Measurements from ENCODE around the gene ACAD9.
"Not testable (repeated sequence)": the region's sequence is repeated elsewhere in the genome, so short reads cannot be mapped to it uniquely, and the experiment has no call there.

The ACAD9 gene

GRCh38 chr3:128902426-128902825 is 23.0 kb downstream of the ACAD9 start:
- DNase-seq: no peak

DNA sequence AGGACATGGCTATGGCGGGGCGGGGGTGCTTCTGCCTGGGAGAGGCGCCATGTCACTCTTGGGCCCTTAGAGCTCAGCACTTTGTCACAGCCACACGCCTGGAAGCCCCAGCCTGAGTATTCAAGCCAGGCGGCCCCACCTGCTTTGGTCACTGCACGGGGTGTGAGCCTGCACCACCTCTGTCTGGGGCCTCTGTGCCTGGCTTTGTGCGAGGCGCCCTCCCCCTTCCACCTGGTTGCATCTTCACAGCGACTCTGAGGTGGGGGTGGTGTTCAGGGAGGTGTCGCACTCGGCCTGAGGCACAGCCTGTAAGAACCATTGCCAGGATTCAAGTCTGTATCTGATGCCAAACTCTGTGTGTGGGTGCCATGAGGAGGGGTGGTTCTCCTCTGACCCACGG is 24.1 kb downstream of the ACAD9 start:
- no peak for DNase-seq

GRCh38 chr3:128906031-128906803 is 26.8 kb downstream of the ACAD9 start:
- DNase-seq: no peak

- DNase-seq: no peak
Observed at GRCh38 chr3:128906804-128907525, 27.5 kb downstream of the ACAD9 start.

GRCh38 chr3:128907706-128908445 is 28.5 kb downstream of the ACAD9 start:
- peak in 1 of 2 experiments; percentile 23 for DNase-seq

- no peak for DNase-seq
Observed at GRCh38 chr3:128908951-128909350, 29.5 kb downstream of the ACAD9 start.

DNA sequence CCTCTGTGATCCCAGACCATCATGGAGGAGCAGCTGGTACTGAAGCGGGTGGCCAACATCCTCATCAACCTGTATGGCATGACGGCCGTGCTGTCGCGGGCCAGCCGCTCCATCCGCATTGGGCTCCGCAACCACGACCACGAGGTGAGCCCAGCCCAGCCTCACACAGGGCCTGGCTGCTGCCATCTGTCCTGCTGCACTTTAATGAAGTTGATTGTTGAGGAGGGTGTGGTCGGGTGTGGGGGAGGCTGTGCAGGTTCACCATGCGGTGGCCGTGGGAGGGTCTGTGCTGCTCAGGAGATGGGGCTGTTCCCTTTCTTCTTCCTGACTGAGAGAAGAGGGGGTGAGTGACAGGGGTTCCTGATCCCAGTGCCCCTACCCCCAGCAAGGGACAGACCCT is 30.6 kb downstream of the ACAD9 start:
- DNase-seq: no peak

GRCh38 chr3:128911911-128912310 is 32.5 kb downstream of the ACAD9 start:
- no peak for DNase-seq

- DNase-seq: no peak
Observed at GRCh38 chr3:128914966-128915645, 35.7 kb downstream of the ACAD9 start.

- peak in 1 of 2 experiments; percentile 5 for DNase-seq
Observed at GRCh38 chr3:128917291-128917690, 37.9 kb downstream of the ACAD9 start.

DNA sequence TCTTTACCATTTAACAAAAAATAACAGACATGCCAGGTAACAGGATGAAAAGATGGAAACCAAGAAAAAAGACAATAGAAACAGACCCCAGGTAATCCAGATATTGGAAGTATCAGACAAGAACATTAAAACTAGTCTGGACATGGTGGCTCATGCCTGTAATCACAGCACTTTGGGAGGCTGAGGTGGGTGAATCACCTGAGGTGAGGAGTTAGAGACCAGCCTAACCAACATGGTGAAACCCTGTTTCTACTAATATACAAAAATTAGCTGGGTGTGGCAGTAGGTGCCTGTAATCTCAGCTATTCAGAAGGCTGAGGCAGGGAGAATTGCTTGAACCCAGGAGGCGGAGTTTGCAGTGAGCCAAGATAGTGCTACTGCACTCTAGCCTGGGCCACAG is 40.6 kb downstream of the ACAD9 start:
- DNase-seq: no peak

- DNase-seq: no peak
Observed at GRCh38 chr3:128922804-128923459, 43.5 kb downstream of the ACAD9 start.

DNA sequence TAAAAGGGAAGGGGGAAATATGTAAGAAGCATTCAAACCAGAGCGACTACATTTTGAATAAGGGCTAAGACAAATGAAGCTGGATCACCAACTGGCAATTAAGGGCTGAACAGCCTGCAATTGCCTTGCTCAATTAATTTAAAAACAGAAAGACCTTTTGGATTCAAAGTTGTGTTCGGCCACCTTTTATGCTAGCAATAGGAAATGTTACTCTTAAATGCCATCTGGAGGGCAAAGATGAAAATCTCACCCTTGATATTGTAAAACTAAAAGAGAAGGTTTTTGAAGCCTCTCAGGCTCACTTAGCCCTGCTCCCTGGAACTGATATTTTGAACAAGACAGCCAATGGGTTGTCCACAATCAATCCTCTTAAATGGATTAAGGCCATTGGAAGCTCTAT is 44.2 kb downstream of the ACAD9 start:
- DNase-seq: no peak

DNA sequence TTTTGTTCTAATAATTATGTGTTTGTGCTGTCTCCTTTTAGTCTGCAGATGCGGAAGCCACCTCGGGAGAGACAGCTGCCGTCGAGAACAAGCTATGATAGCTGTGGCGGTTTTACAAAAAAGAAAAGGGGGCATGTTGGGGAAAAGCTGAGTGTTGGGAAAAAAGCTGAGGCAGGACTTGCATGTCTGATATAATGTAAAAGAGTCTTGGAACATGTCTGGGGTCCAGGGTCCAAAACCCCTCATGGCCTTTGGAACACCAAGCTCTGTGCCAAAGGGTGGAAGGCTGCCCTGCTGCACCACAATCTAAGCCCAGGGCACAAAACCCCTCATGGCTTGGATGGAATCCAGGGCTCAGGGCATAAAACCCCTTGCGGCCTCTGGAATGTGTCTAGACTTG is 44.6 kb downstream of the ACAD9 start:
- DNase-seq: not testable (repeated sequence)

DNA sequence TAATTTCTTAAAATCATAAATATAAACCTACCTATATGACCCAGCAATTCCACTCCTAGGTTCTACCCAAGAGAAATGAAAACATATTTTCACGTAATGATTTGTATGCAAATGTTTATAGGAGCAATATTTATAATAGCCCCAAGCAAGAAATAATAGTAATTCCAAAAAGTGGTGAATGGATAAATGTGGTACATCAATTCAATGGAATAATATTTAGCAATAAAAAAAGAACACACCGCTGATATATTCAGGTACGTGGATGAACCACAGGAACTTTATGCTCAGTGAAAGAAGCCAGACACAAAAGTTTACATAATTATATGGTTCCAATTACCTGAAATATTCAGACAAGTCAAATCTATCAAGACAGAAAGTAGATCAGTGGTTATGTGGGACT is 49.9 kb downstream of the ACAD9 start:
- no peak for DNase-seq

- DNase-seq: no peak
Observed at GRCh38 chr3:128931046-128931445, 51.6 kb downstream of the ACAD9 start.

DNA sequence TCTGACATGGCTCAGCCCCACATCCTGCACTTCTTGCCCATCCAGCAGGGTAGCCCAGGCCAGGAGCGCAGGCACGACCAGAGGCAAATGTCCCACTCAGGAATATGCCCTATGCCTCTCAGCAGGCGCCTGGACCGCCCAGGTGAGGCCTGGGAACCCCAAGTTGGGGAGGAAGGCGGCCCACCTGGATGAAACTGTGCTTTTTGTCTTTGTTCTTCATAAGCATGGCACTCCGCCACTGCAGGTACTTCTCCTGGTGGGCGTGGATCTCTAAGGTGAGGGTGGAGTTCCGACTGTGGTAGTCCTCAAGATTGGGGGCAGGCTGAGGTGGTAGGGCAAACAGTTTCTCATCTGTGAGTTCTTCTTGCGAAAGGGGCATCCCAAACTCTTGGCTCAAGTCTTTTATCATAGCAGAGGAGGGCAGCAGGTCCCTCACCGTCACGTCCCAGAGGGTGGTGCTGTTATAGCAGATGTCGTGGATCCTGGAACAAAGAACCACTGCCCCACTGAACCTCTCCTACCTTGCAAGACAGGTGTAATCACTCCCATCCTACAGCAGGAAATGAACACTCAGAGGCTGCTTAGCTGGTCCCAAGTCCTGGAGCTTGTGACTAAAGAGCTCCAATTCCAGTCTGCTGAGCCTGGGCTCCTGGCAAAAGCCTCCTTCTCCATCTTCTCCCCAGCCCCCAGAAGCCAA is 53.2 kb downstream of the ACAD9 start:
- no peak for DNase-seq

DNA sequence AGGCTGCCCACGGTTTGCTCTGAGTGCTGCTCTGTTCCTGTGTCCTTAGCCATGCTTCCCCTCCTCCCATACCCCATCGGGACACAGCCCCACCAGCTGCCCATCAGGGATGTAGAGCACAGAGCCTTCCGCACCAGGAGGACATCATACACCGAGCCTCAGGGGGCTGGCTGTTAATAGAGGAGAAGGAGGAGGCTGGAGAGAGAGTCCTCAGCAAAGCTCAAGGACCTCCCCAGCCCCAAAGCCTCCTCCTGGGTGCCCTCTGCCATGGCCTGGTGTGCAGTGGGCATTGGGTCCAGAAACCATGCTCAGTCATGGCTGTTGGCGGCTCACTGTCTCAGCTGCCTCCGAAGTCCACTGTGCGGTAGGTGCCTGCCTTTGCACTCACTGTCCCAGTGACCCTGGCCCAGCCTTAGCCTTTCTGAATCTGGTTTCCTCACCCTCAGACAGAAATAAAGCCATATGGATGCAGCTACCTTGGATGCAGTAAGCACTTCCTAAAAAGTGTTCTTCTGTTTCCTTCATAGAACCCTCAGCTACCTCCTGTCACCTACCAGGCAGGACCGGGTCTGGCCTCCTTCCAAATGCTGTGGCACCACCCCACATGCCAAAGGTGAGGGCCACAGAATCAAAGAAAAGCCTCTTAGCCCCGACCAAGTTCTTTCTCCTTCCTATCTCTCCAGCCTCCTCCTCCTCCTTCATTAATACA is 53.9 kb downstream of the ACAD9 start:
- no peak for DNase-seq

DNA sequence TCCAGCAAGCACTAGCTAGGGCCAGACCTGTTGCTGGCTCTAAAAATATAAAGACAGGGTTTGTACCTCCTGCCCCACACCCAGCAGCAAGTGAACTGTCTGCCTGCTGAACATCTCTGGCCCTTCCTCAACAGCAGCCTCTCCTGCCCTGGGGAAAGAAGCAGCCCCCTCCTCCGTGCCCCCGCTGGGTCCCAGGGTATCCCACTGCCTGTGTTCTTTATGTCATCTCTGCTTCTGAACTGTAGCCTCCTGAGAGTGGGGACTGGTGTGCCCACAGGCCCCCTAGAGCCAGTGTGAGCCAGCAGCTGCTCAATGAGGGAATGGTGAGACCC is 54.5 kb downstream of the ACAD9 start:
- DNase-seq: no peak

DNA sequence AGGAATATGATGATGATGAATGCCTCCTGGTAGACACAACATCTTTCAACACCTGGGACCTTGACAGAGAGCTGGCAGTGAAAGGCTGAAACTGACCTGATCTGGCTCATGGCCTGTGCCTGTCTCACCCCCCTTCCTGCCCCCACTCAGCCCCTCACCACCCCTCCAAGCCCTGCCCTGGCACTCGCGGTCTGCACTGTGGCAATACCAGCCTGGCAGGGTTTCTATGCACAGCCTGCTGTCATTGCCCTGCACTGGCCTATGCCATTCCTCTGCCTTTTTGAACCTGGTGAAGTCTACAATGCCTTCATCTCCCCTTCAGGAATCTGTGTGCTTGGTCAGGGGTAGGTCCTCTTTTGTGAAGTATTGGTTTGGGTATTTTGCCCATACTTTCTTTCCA is 56.5 kb downstream of the ACAD9 start:
- no peak for DNase-seq

- no peak for DNase-seq
Observed at GRCh38 chr3:128936341-128936740, 56.9 kb downstream of the ACAD9 start.

Measured in cerebellar nuclear complex (tissue), 1 donor.